IMR-90 (cell line): ENCODE measurements around the gene TNF. TPM values are rescaled to one million over a fixed set of nuclear protein-coding genes. Genes with fewer than 3 reads are reported as not detected.
"Not testable (repeated sequence)": the region's sequence is repeated elsewhere in the genome, so short reads cannot be mapped to it uniquely, and the experiment has no call there.

ENCODE experiments used
- ATAC-seq: fragments of 200-7000 bp; cut with Tn5 transposase; 2 replicates; pipeline ENCODE4 v1.9.1; 2020; ENCODE audit warnings: low read depth, mild to moderate bottlenecking, moderate library complexity
- BruUV-seq: library from RNA; stranded (reverse); fragments of 400-500 nt; replicated peaks from 2 replicates; lab custom pipeline; 2021; lab: Mats Ljungman, UMichigan
- CTCF ChIA-PET: fragments of 300-600 bp; formaldehyde crosslinking; extraction: SDS; loops from one replicate; lab custom pipeline; 2021; ENCODE audit warnings: antibody characterized with exemption; lab: Yijun Ruan, JAX
- POLR2A ChIA-PET: fragments of 300-600 bp; sonication (Branson Sonifier 250); formaldehyde crosslinking; loops from one replicate; lab custom pipeline; 2022; ENCODE audit warnings: antibody characterized with exemption; ENCODE audit not compliant: unreplicated experiment; lab: Charles Lee
- DNase-seq: peaks from one replicate; pipeline ENCODE4 v3.0.0; 2013
- H2AFZ ChIP-seq: replicated peaks from 2 replicates; pipeline ENCODE3; 2013; ENCODE audit warnings: low read length, mild to moderate bottlenecking; ENCODE audit not compliant: poor library complexity
- H2AK5ac ChIP-seq: 2 replicates; pipeline ENCODE4 v1.6.1; 2013; ENCODE audit warnings: low read depth, low read length, inconsistent platforms
- H2AK9ac ChIP-seq: replicated peaks from 2 replicates; pipeline ENCODE3; 2013; ENCODE audit warnings: mild to moderate bottlenecking, low read depth, low read length, moderate library complexity; ENCODE audit not compliant: poor library complexity
- H2BK120ac ChIP-seq: 2 replicates; pipeline ENCODE4 v1.6.1; 2013; ENCODE audit warnings: low read depth, low read length, inconsistent platforms
- H2BK15ac ChIP-seq: 3 replicates; pipeline ENCODE4 v1.6.1; 2013; ENCODE audit warnings: low read depth, low read length, inconsistent platforms
- H2BK20ac ChIP-seq: 2 replicates; pipeline ENCODE4 v1.6.1; 2013; ENCODE audit warnings: low read depth, mild to moderate bottlenecking, inconsistent platforms, low read length, moderate library complexity
- H2BK5ac ChIP-seq: 2 replicates; pipeline ENCODE4 v1.6.1; 2013; ENCODE audit warnings: mild to moderate bottlenecking, low read depth, low read length, inconsistent platforms; ENCODE audit not compliant: poor library complexity, severe bottlenecking
- H3K14ac ChIP-seq: replicated peaks from 2 replicates; pipeline ENCODE4 v1.6.1; 2013; ENCODE audit warnings: low read depth, low read length, inconsistent platforms
- H3K18ac ChIP-seq: 2 replicates; pipeline ENCODE4 v1.6.1; 2013; ENCODE audit warnings: low read depth, low read length, control low read depth
- H3K23ac ChIP-seq: 2 replicates; pipeline ENCODE4 v1.6.1; 2013; ENCODE audit warnings: low read depth, low read length, inconsistent platforms
- H3K27ac ChIP-seq: 2 replicates; pipeline ENCODE4 v1.5.1; 2013; ENCODE audit warnings: mild to moderate bottlenecking, control low read depth, low read length; ENCODE audit not compliant: insufficient read depth
- H3K27me3 ChIP-seq: 2 replicates; pipeline ENCODE4 v1.6.1; 2013; ENCODE audit warnings: low read length; ENCODE audit not compliant: control insufficient read depth, insufficient read depth
- H3K36me3 ChIP-seq: 2 replicates; pipeline ENCODE4 v1.6.1; 2013; ENCODE audit warnings: low read length, mixed read lengths; ENCODE audit not compliant: control insufficient read depth, insufficient read depth
- H3K4ac ChIP-seq: 2 replicates; pipeline ENCODE4 v1.6.1; 2013; ENCODE audit warnings: low read depth, low read length, inconsistent platforms
- H3K4me1 ChIP-seq: 2 replicates; pipeline ENCODE4 v1.6.1; 2013; ENCODE audit warnings: low read length, mixed read lengths; ENCODE audit not compliant: control insufficient read depth, insufficient read depth
- H3K4me2 ChIP-seq: 2 replicates; pipeline ENCODE4 v1.6.1; 2013; ENCODE audit warnings: low read depth, mild to moderate bottlenecking, control low read depth, low read length, moderate library complexity
- H3K4me3 ChIP-seq: 2 replicates; pipeline ENCODE4 v1.5.1; 2013; ENCODE audit warnings: low read depth, mild to moderate bottlenecking, control low read depth, low read length, moderate library complexity; ENCODE audit not compliant: insufficient read depth
- H3K56ac ChIP-seq: 2 replicates; pipeline ENCODE4 v1.6.1; 2013; ENCODE audit warnings: low read length, inconsistent platforms; ENCODE audit not compliant: insufficient read depth; ENCODE audit errors: extremely low read depth
- H3K79me1 ChIP-seq, 2 experiments: 2 replicates each; pipeline ENCODE4 v1.6.1; 2013; ENCODE audit warnings: low read length in 2 of 2, inconsistent platforms in 1 of 2, low read depth in 1 of 2
- H3K9ac ChIP-seq: 2 replicates; pipeline ENCODE4 v1.6.1; 2013; ENCODE audit warnings: low read depth, low read length, control low read depth
- H3K9me1 ChIP-seq: 2 replicates; pipeline ENCODE4 v1.6.1; 2013; ENCODE audit warnings: low read length, inconsistent platforms; ENCODE audit not compliant: insufficient read depth
- H3K9me3 ChIP-seq: 2 replicates; pipeline ENCODE4 v1.6.1; 2013; ENCODE audit warnings: low read length; ENCODE audit not compliant: control insufficient read depth, insufficient read depth
- H4K20me1 ChIP-seq: 2 replicates; pipeline ENCODE4 v1.6.1; 2013; ENCODE audit warnings: low read length, inconsistent platforms; ENCODE audit not compliant: insufficient read depth
- H4K5ac ChIP-seq: 2 replicates; pipeline ENCODE4 v1.6.1; 2013; ENCODE audit warnings: mild to moderate bottlenecking, low read depth, low read length, control low read depth
- H4K8ac ChIP-seq, 2 experiments: 2 replicates each; pipeline ENCODE4 v1.6.1; 2013; ENCODE audit warnings: low read depth in 2 of 2, low read length in 2 of 2, control low read depth in 1 of 2, inconsistent platforms in 1 of 2
- H4K91ac ChIP-seq: 2 replicates; pipeline ENCODE4 v1.6.1; 2013; ENCODE audit warnings: low read depth, low read length, inconsistent platforms; ENCODE audit not compliant: insufficient read depth
- MAFK ChIP-seq: IDR thresholded peaks from 2 replicates; pipeline ENCODE4 v1.6.1; 2012; ENCODE audit warnings: low read depth, low read length, improper control_type of control experiment
- WGBS, 2 experiments: methylation state at CpG; one replicate each; pipeline versions ENCODE4 v1.1.5 to v1.1.7; 2013; ENCODE audit warnings: missing lambda C conversion rate in 2 of 2; ENCODE audit not compliant: insufficient read length in 1 of 2; ENCODE audit errors: extremely low coverage in 2 of 2; 5-methylcytosine and 5-hydroxymethylcytosine counted together
- dilution Hi-C: fragments of 300-500 bp; cut with HindIII; formaldehyde crosslinking; loops from one replicate; pipeline ENCODE4 v1.14.3; 2018; ENCODE audit warnings: low sequenced_read_pairs; ENCODE audit not compliant: unreplicated experiment
- in situ Hi-C: fragments of 300-500 bp; cut with MboI; formaldehyde crosslinking; loops from 3 replicates; pipeline ENCODE4 v1.14.3; 2019; ENCODE audit warnings: low sequenced_read_pairs, inconsistent platforms, mixed read lengths
- intact Hi-C: fragments of 100-400 bp; cut with micrococcal nuclease; formaldehyde crosslinking; loops from 2 replicates; pipeline ENCODE4 v1.10.0; 2022
- polyA plus RNA-seq, 3 experiments: library from polyadenylated mRNA; depleted of rRNA; stranded (reverse); fragments of >200 nt; gene quantifications; 2 replicates each; pipeline ENCODE4 v1.2.3, GENCODE V29; 2012; ENCODE audit warnings: low replicate concordance in 1 of 3
- total RNA-seq: library from RNA; depleted of rRNA; stranded (reverse); fragments of >200 nt; gene quantifications from 2 replicates; pipeline ENCODE4 v1.2.3, GENCODE V29; 2012

TNF gene
- total and polyA plus RNA-seq, 2 of the 4 experiments (the other 2 are of a cell fraction), result not detected

GRCh38 chr6:31588871-31589650 lies 13.7 kb downstream of the TNF start:
- Histone ChIP-seq H3K4me2 (no peak overlapping the region), H2AFZ (peak overlapping the region; percentile 60), H3K14ac (no peak overlapping the region), H3K79me1 (no peaks in the 10 kb centered on the region), H3K36me3 (no peaks in the 10 kb centered on the region), H3K27ac (no peak overlapping the region), H4K8ac (no peak overlapping the region), H2BK5ac (no peak overlapping the region), H3K4ac (no peak overlapping the region), H3K4me3 (no peak overlapping the region), H4K5ac (no peak overlapping the region), H4K91ac (no peak overlapping the region), H3K9ac (no peak overlapping the region), H2AK9ac (no peak overlapping the region), H3K18ac (no peak overlapping the region), H3K4me1 (no peaks in the 10 kb centered on the region; the same call in 1 of the 2 replicates), H3K56ac (no peak overlapping the region), H3K9me1 (peaks cover 3% of the 10 kb centered on the region; the same call in 1 of the 2 replicates), H2BK15ac (no peak overlapping the region), H2BK20ac (no peak overlapping the region), H2BK120ac (no peak overlapping the region), H3K23ac (no peak overlapping the region), H3K27me3 (peaks cover 11% of the 10 kb centered on the region), H3K9me3 (no peaks in the 10 kb centered on the region), H2AK5ac (no peak overlapping the region), H4K20me1 (no peaks in the 10 kb centered on the region)
- 100% methylated on average over 1 of the region's 9 CpGs; no CpG with 5 or more reads in 1 of the 2 experiments for WGBS, 2 experiments
- ChIA-PET POLR2A (no interaction called here), CTCF (interaction anchor here (1.1 to 2.9 kb wide), 2 partner anchors 9 kb away, joined by 5 to 9 read pairs; no protein-coding TSS in a partner anchor)
- no TSS peak for BruUV-seq
- dilution Hi-C loops (no loop called here), intact Hi-C loops (no loop called here), in situ Hi-C loops (no loop called here)
- TF ChIP-seq MAFK, result no peak
- peak; percentile 17; the same call in 1 of the 2 replicates for ATAC-seq
- no peak for DNase-seq

- in situ Hi-C loops, POLR2A ChIA-PET, H4K5ac ChIP-seq, H2AK9ac ChIP-seq, H2BK120ac ChIP-seq, H3K9me3 ChIP-seq, H3K23ac ChIP-seq, H4K20me1 ChIP-seq, H2BK15ac ChIP-seq, H2AK5ac ChIP-seq, ATAC-seq, H3K4me3 ChIP-seq, H3K9ac ChIP-seq, intact Hi-C loops, H3K18ac ChIP-seq, H3K36me3 ChIP-seq, H3K14ac ChIP-seq, H2BK20ac ChIP-seq, H3K4ac ChIP-seq, H2BK5ac ChIP-seq, H3K56ac ChIP-seq, H4K8ac ChIP-seq, BruUV-seq, H3K4me2 ChIP-seq, H2AFZ ChIP-seq, H3K79me1 ChIP-seq, dilution Hi-C loops, H3K27ac ChIP-seq, H3K4me1 ChIP-seq, DNase-seq, H3K9me1 ChIP-seq, H4K91ac ChIP-seq: not testable (repeated sequence)
- CTCF ChIA-PET, result interaction anchor here (0.9 kb wide), 1 partner anchor 10 kb away, joined by 3 read pairs; no protein-coding TSS in a partner anchor
- 79% methylated on average over 5 of the region's 5 CpGs; no CpG with 5 or more reads in 1 of the 2 experiments for WGBS, 2 experiments
- H3K27me3 ChIP-seq, result peaks cover 11% of the 10 kb centered on the region
These were observed 15.3 kb downstream of the TNF start for GRCh38 chr6:31590691-31591090.
